Sigmoid colon (tissue), 4 donors: ENCODE data around the gene ITGB8.

Source experiments
- POLR2A ChIP-seq, 2 donors: fragments of 450-650 bp; IDR thresholded peaks; one replicate each; pipeline ENCODE4 v1.6.1; 2016; ENCODE audit warnings: antibody characterized with exemption in 2 of 2, mild to moderate bottlenecking in 2 of 2, moderate library complexity in 2 of 2
- POLR2AphosphoS5 ChIP-seq, 4 donors: sonication (generic); formaldehyde crosslinking; IDR thresholded peaks; one replicate each; pipeline ENCODE4 v1.6.1; 2017; ENCODE audit warnings: antibody characterized with exemption in 4 of 4
- TF ChIP-seq, protein P1 (sequence below), 4 experiments: fragments of 450-650 bp in 3 of 4; fragments of 200-600 bp in 1 of 4; IDR thresholded peaks; one replicate each; pipeline ENCODE4 v1.5.1; 2016 to 2019; ENCODE audit warnings: antibody characterized with exemption in 4 of 4, mild to moderate bottlenecking in 3 of 4, moderate library complexity in 2 of 4

DNA sequence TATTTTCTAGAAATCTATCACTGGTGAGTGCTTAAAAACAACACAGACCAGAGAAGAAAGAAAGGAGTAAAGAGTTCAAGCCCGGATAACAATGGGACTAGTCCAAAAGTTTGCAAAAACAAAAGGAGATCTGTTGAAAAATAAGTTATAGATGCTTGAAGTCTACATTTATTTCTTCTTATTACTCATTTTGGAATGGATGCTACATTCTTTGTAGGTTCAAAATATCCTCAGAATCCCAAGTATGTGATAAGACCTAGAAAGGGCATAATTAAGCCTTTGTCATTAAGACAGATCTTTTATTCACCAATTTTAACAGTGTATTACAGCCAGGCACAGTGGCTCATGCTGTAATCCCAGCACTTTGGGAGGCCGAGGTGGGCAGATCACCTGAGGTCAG, 42.7 kb upstream of the ITGB8 start:
- TF ChIP-seq POLR2AphosphoS5 (IDR thresholded peaks at IDR 0.05) (no peak), POLR2A (IDR thresholded peaks at IDR 0.05) (no peak)
- TF ChIP-seq, protein P1, sequence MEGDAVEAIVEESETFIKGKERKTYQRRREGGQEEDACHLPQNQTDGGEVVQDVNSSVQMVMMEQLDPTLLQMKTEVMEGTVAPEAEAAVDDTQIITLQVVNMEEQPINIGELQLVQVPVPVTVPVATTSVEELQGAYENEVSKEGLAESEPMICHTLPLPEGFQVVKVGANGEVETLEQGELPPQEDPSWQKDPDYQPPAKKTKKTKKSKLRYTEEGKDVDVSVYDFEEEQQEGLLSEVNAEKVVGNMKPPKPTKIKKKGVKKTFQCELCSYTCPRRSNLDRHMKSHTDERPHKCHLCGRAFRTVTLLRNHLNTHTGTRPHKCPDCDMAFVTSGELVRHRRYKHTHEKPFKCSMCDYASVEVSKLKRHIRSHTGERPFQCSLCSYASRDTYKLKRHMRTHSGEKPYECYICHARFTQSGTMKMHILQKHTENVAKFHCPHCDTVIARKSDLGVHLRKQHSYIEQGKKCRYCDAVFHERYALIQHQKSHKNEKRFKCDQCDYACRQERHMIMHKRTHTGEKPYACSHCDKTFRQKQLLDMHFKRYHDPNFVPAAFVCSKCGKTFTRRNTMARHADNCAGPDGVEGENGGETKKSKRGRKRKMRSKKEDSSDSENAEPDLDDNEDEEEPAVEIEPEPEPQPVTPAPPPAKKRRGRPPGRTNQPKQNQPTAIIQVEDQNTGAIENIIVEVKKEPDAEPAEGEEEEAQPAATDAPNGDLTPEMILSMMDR (IDR thresholded peaks at IDR 0.05) = no peak
